Smooth muscle cell (in vitro differentiated cells): ENCODE results near the gene PLCD1. TPM values are rescaled to one million over a fixed set of nuclear protein-coding genes. Genes with fewer than 3 reads are reported as not detected.

Experiments
- DNase-seq: peaks from one replicate; lab custom pipeline; 2025; ENCODE audit not compliant: unreplicated experiment; lab: John Stamatoyannopoulos, UW
- H2AFZ ChIP-seq: fragments of 200-600 bp; sonication (generic); 2 replicates; pipeline ENCODE4 v1.6.0; 2016; ENCODE audit warnings: antibody characterized with exemption, low read depth, mild to moderate bottlenecking
- H3F3A ChIP-seq: fragments of 200-600 bp; sonication (generic); 2 replicates; pipeline ENCODE4 v1.6.0; 2017; ENCODE audit warnings: antibody characterized with exemption, low read depth
- H3K27ac ChIP-seq: fragments of 200-600 bp; sonication (generic); 2 replicates; pipeline ENCODE4 v1.5.1; 2016; ENCODE audit warnings: low read depth, mild to moderate bottlenecking
- H3K27me3 ChIP-seq: fragments of 200-600 bp; sonication (generic); 2 replicates; pipeline ENCODE4 v1.6.1; 2016; ENCODE audit warnings: low read depth, mild to moderate bottlenecking
- H3K36me3 ChIP-seq: fragments of 200-600 bp; sonication (generic); 2 replicates; pipeline ENCODE4 v1.5.1; 2016; ENCODE audit warnings: low read depth
- H3K4me1 ChIP-seq: fragments of 200-600 bp; sonication (generic); 2 replicates; pipeline ENCODE4 v1.5.1; 2016; ENCODE audit warnings: low read depth
- H3K4me2 ChIP-seq: fragments of 200-600 bp; sonication (generic); 2 replicates; pipeline ENCODE4 v1.6.0; 2016; ENCODE audit warnings: mild to moderate bottlenecking
- H3K4me3 ChIP-seq: fragments of 200-600 bp; sonication (generic); 2 replicates; pipeline ENCODE4 v1.5.1; 2016; ENCODE audit warnings: mild to moderate bottlenecking
- H3K79me2 ChIP-seq: fragments of 200-600 bp; sonication (generic); 2 replicates; pipeline ENCODE4 v1.6.0; 2016; ENCODE audit warnings: low read depth, mild to moderate bottlenecking
- H3K9ac ChIP-seq: fragments of 200-600 bp; sonication (generic); 2 replicates; pipeline ENCODE4 v1.6.0; 2016; ENCODE audit warnings: low read depth
- H3K9me3 ChIP-seq: fragments of 200-600 bp; sonication (generic); replicated peaks from 2 replicates; pipeline ENCODE4 v1.5.1; 2016; ENCODE audit warnings: low read depth
- H4K20me1 ChIP-seq: fragments of 200-600 bp; sonication (generic); 2 replicates; pipeline ENCODE4 v1.6.0; 2016; ENCODE audit warnings: low read depth
- WGBS: methylation state at CpG from one replicate; pipeline ENCODE4 v1.1.7; 2016; ENCODE audit warnings: low lambda C conversion rate; 5-methylcytosine and 5-hydroxymethylcytosine counted together
- polyA plus RNA-seq: library from polyadenylated mRNA; unstranded; fragments of >200 nt; fragmentation: Nextera tagmentation; extraction: Ambion mirVana; gene quantifications from 2 replicates; pipeline ENCODE4 v1.2.1, GENCODE V29; 2016
- total RNA-seq: library from RNA; depleted of rRNA; stranded (reverse); fragments of >200 nt; gene quantifications from 2 replicates; pipeline ENCODE4 v1.2.3, GENCODE V29; 2014
- TF ChIP-seq, protein P1 (sequence below): fragments of 200-600 bp; sonication (generic); IDR thresholded peaks from 2 replicates; pipeline ENCODE4 v1.5.1; 2017; ENCODE audit warnings: borderline replicate concordance, mild to moderate bottlenecking, antibody characterized with exemption; ENCODE audit not compliant: insufficient read depth, poor library complexity, severe bottlenecking

Gene PLCD1
- total and polyA plus RNA-seq, 2 experiments from 2014 or later = 21.3 to 33.3 TPM

DNA sequence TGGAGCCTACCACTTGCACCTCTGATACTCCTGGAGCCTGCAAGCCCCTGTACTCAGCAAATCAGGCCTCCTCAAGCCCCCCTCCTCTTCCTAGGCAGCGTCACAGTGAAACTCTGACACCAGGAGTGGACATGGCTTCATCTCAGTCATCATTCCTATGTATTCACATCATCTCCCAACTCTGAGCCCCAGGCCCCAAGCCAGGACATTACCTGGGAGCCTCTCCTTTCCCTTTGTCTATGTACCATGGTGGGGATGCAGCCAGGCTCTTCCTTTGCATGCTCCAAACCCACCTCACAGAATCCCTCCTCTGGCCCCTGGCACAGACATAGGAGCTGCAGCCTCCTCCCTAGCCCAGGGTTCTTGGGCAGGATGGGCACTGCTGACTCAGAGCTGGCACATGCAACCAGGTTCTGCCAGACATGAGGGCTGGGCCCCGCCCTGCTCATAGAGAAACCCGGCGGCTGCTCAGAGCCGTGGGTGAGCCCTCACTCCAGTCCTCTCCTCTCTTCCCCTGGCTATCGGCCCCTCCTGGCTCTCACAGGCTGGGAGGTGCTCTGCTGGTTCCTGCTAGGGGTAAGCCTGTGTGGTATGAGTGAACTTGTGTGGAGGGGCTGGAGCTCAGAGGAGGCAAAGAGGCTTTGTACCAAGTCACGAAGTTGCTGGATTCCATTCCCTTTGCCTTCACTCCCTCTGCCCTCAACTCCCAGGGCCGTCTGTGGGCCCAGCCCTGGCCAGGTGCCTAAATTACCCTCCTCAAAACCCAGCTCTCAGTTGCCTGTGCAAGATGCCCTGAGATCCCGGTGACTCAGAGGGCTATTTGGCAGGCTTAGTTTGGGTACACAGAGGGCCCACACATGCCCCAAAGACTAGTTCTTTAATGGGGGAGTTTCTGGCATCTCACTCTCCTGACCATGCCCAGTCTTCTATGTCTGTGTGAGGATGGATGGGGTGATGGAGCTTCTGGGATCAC is 1.9 kb upstream of the PLCD1 start:
- 69% methylated on average over 9 of the region's 9 CpGs for WGBS
- no peak for DNase-seq
- H4K20me1 ChIP-seq = peaks cover 7% of the 10 kb centered on the region
- no peaks in the 10 kb centered on the region for H3K27me3 ChIP-seq
- no peak overlapping the region for H3K4me2 ChIP-seq
- H3K9me3 ChIP-seq = no peaks in the 10 kb centered on the region
- peaks cover 3% of the 10 kb centered on the region for H3K4me1 ChIP-seq
- H3F3A ChIP-seq = peaks cover 6% of the 10 kb centered on the region
- H3K4me3 ChIP-seq = no peak overlapping the region
- no peak overlapping the region for H2AFZ ChIP-seq
- H3K36me3 ChIP-seq = no peaks in the 10 kb centered on the region
- no peaks in the 10 kb centered on the region for H3K79me2 ChIP-seq
- TF ChIP-seq, protein P1, sequence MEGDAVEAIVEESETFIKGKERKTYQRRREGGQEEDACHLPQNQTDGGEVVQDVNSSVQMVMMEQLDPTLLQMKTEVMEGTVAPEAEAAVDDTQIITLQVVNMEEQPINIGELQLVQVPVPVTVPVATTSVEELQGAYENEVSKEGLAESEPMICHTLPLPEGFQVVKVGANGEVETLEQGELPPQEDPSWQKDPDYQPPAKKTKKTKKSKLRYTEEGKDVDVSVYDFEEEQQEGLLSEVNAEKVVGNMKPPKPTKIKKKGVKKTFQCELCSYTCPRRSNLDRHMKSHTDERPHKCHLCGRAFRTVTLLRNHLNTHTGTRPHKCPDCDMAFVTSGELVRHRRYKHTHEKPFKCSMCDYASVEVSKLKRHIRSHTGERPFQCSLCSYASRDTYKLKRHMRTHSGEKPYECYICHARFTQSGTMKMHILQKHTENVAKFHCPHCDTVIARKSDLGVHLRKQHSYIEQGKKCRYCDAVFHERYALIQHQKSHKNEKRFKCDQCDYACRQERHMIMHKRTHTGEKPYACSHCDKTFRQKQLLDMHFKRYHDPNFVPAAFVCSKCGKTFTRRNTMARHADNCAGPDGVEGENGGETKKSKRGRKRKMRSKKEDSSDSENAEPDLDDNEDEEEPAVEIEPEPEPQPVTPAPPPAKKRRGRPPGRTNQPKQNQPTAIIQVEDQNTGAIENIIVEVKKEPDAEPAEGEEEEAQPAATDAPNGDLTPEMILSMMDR = no peak
- peak overlapping the region; percentile 65 for H3K9ac ChIP-seq
- peak overlapping the region; percentile 69 for H3K27ac ChIP-seq

DNA sequence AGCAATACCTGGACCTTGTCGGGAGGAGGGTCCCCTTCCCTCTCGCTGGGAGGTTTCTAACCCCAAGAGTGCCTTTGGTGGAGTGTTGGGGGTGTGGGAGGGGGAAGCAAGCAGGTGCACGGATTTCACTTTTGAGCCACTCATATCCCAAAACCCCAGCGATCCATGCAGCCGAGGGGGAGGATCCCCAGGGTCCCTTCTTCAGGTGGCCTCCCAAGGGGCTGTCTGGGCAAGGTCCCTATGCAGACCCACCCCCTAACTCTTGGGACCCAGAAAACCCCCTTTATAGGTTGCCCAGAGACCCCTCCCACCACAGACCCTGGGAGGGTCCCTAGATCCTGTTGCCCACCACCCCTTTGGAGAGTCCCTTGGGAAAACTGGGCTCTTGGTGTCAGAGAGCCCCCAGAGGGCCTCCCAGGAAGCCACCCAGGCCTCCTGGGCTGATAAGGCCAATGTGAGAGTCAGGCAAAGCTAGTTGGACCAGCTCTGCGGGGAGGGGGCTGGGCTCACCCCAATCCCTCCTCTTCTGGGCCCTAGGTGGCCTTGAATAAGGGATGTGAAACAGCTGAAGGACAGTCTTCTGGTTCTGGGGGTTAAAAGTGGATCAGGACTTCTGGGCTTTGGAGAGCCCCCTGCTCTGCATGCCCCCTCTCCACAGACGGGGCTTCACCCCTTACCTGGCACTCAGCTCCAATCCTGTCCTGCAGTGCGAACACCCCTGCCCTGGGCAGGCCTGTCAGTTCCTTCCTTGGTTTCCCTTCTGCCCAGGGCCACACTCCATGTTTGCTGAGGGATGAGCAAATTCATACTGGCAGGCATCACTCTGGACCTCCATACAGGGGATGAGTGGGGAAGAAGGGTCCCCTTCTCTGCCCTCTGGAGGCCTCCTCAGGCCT is 932 bp upstream of the PLCD1 start:
- no peaks in the 10 kb centered on the region for H3K27me3 ChIP-seq
- peaks cover 11% of the 10 kb centered on the region for H4K20me1 ChIP-seq
- peak overlapping the region; percentile 75 for H3K4me3 ChIP-seq
- WGBS = 57% methylated on average over 8 of the region's 8 CpGs
- peak overlapping the region; percentile 87 for H2AFZ ChIP-seq
- H3K9me3 ChIP-seq = no peaks in the 10 kb centered on the region
- peaks cover 11% of the 10 kb centered on the region for H3F3A ChIP-seq
- TF ChIP-seq, protein P1 = no peak
- no peaks in the 10 kb centered on the region for H3K79me2 ChIP-seq
- peak overlapping the region; percentile 69 for H3K27ac ChIP-seq
- H3K9ac ChIP-seq = peak overlapping the region; percentile 65
- peak overlapping the region; percentile 92 for H3K4me2 ChIP-seq
- H3K36me3 ChIP-seq = no peaks in the 10 kb centered on the region
- H3K4me1 ChIP-seq = peaks cover 5% of the 10 kb centered on the region
- no peak for DNase-seq

DNA sequence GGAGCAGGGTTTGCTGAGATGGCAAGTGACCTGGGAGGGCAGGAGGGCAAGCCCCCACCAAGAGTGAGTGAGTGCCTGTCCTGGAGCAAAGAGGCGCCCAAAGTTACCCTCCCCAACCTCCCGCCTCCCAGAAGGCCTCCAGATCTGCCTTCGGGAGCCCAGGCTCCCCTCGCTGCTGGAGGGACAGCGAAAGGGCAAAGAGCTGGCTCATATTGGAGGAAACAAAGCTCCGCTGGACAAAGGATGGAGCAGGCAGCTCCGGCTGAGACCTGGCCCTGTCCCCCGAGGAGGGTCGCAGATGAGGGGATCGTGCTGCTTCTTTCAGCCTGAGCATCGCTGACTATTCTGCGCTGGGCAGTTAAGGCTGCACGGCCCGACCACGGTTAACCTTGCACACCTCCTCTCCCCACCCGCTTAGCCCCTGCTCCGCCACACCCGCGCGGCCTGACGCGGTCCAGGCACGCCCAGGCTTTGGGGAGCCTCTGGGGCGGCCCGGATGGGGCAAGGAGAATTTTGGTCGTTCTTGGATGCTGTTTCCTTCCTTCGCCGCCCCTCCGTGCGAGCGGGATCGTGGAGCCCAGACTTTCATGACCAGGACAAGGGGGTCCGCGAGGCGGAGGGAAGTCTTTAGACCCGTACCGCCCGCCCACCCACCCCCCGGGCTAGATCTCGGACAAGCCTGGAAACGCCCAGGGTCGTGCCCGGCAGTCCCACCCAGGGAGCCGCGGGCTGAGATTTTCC is 651 bp downstream of the PLCD1 start:
- H3K4me2 ChIP-seq = peak overlapping the region; percentile 92
- 13% methylated on average over 33 of the region's 45 CpGs for WGBS
- DNase-seq = no peak
- H3K9ac ChIP-seq = peak overlapping the region; percentile 65
- H3K4me1 ChIP-seq = peaks cover 6% of the 10 kb centered on the region
- no peaks in the 10 kb centered on the region for H3K9me3 ChIP-seq
- peak overlapping the region; percentile 75 for H3K4me3 ChIP-seq
- peaks cover 11% of the 10 kb centered on the region for H3F3A ChIP-seq
- peaks cover 16% of the 10 kb centered on the region for H4K20me1 ChIP-seq
- TF ChIP-seq, protein P1 = no peak
- no peak overlapping the region for H3K27ac ChIP-seq
- H3K36me3 ChIP-seq = no peaks in the 10 kb centered on the region
- H3K27me3 ChIP-seq = no peaks in the 10 kb centered on the region
- H3K79me2 ChIP-seq = no peaks in the 10 kb centered on the region
- peak overlapping the region; percentile 7 for H2AFZ ChIP-seq
